Activated CD8-positive, alpha-beta T cell treated with anti-CD3 and anti-CD28 coated beads for 36 hours (primary cell): ENCODE results near the gene PDE2A. TPM values are rescaled to one million over a fixed set of nuclear protein-coding genes. Genes with fewer than 3 reads are reported as not detected.

Source experiments
- ATAC-seq: fragments of 200-7000 bp; cut with Tn5 transposase; one replicate; pipeline ENCODE4 v1.10.0; 2021; ENCODE audit warnings: mild to moderate bottlenecking, moderate library complexity
- CTCF ChIA-PET: fragments of 350-600 bp; sonication (Branson Sonifier 250); formaldehyde crosslinking; loops from one replicate; lab custom pipeline; 2021; ENCODE audit warnings: antibody characterized with exemption; lab: Charles Lee
- POLR2A ChIA-PET: fragments of 350-600 bp; sonication (Branson Sonifier 250); formaldehyde crosslinking; loops from one replicate; lab custom pipeline; 2021; ENCODE audit warnings: antibody characterized with exemption; lab: Charles Lee
- DNase-seq: peaks from one replicate; pipeline ENCODE4 v3.0.0-alpha.2; 2020
- H3K27ac Mint-ChIP-seq: one replicate; pipeline ENCODE4 v1.8.0; 2021; ENCODE audit warnings: mild to moderate bottlenecking, mixed read lengths
- H3K27me3 Mint-ChIP-seq: one replicate; pipeline ENCODE4 v1.8.0; 2021; ENCODE audit warnings: mixed read lengths
- H3K36me3 Mint-ChIP-seq: one replicate; pipeline ENCODE4 v1.8.0; 2021; ENCODE audit warnings: low read depth, mixed read lengths
- H3K4me1 Mint-ChIP-seq: one replicate; pipeline ENCODE4 v1.8.0; 2021; ENCODE audit warnings: low read depth, mixed read lengths
- H3K4me3 Mint-ChIP-seq: one replicate; pipeline ENCODE4 v1.8.0; 2021; ENCODE audit warnings: mild to moderate bottlenecking, moderate library complexity, mixed read lengths
- H3K9me3 Mint-ChIP-seq: one replicate; pipeline ENCODE4 v1.8.0; 2021; ENCODE audit warnings: mixed read lengths
- CTCF ChIP-seq: fragments of 200-600 bp; IDR thresholded peaks from one replicate; pipeline ENCODE4 v1.8.0; 2022; ENCODE audit warnings: antibody characterized with exemption, mild to moderate bottlenecking
- intact Hi-C: fragments of 100-400 bp; cut with micrococcal nuclease; formaldehyde crosslinking; loops from one replicate; pipeline ENCODE4 v1.10.0; 2022
- total RNA-seq, 2 experiments: library from RNA; stranded (reverse); gene quantifications; one replicate each; pipeline ENCODE4 v1.2.3, GENCODE V29; 2021

Gene PDE2A
- total RNA-seq, 2 experiments from 2014 or later, result 0.14 to 0.72 TPM

GRCh38 chr11:72600557-72600956, 73.7 kb downstream of the PDE2A start:
- H3K9me3 Mint-ChIP-seq, result no peaks in the 10 kb centered on the region
- ChIA-PET POLR2A (no interaction called here), CTCF (interaction anchor here (1.1 to 13.0 kb wide), 4 partner anchors 8 to 84 kb away, joined by 3 to 138 read pairs (median 7); no protein-coding TSS in a partner anchor)
- ATAC-seq, result no peak
- intact Hi-C loops, result no loop called here
- DNase-seq, result no peak
- H3K36me3 Mint-ChIP-seq, result no peaks in the 10 kb centered on the region
- no peak overlapping the region for H3K27ac Mint-ChIP-seq
- no peaks in the 10 kb centered on the region for H3K27me3 Mint-ChIP-seq
- H3K4me3 Mint-ChIP-seq, result no peak overlapping the region
- no peaks in the 10 kb centered on the region for H3K4me1 Mint-ChIP-seq
- no peak for TF ChIP-seq CTCF

- no peaks in the 10 kb centered on the region for H3K4me1 Mint-ChIP-seq
- POLR2A ChIA-PET, result no interaction called here
- DNase-seq (no peak), ATAC-seq (no peak)
- no peak overlapping the region for H3K4me3 Mint-ChIP-seq
- no peaks in the 10 kb centered on the region for H3K36me3 Mint-ChIP-seq
- no peak for TF ChIP-seq CTCF
- CTCF ChIA-PET, result interaction anchor here (0.9 to 2.7 kb wide), 6 partner anchors 9 to 128 kb away, joined by 3 to 10 read pairs (median 4); no protein-coding TSS in a partner anchor
- intact Hi-C loops, result no loop called here
- no peaks in the 10 kb centered on the region for H3K27me3 Mint-ChIP-seq
- no peaks in the 10 kb centered on the region for H3K9me3 Mint-ChIP-seq
- H3K27ac Mint-ChIP-seq, result no peak overlapping the region
These were observed 74.7 kb downstream of the PDE2A start for GRCh38 chr11:72599325-72600117.

GRCh38 chr11:72598906-72599305, 75.3 kb downstream of the PDE2A start:
- Mint-ChIP-seq H3K4me1 (no peaks in the 10 kb centered on the region), H3K27ac (no peak overlapping the region), H3K36me3 (no peaks in the 10 kb centered on the region), H3K4me3 (no peak overlapping the region), H3K27me3 (no peaks in the 10 kb centered on the region), H3K9me3 (no peaks in the 10 kb centered on the region)
- no peak for DNase-seq
- POLR2A ChIA-PET, result no interaction called here
- CTCF ChIA-PET, result interaction anchor here (0.9 to 2.7 kb wide), 5 partner anchors 9 to 128 kb away, joined by 3 to 10 read pairs (median 6); no protein-coding TSS in a partner anchor
- no peak for ATAC-seq
- TF ChIP-seq CTCF, result no peak
- intact Hi-C loops, result no loop called here

- intact Hi-C loops, result no loop called here
- Mint-ChIP-seq H3K4me1 (no peaks in the 10 kb centered on the region), H3K27ac (no peak overlapping the region), H3K27me3 (no peaks in the 10 kb centered on the region), H3K36me3 (no peaks in the 10 kb centered on the region), H3K4me3 (no peak overlapping the region), H3K9me3 (no peaks in the 10 kb centered on the region)
- POLR2A ChIA-PET, result no interaction called here
- no peak for ATAC-seq
- TF ChIP-seq CTCF, result no peak
- DNase-seq, result no peak
- CTCF ChIA-PET, result interaction anchor here (0.9 to 2.7 kb wide), 5 partner anchors 9 to 127 kb away, joined by 3 to 10 read pairs (median 6); no protein-coding TSS in a partner anchor
These were observed 75.8 kb downstream of the PDE2A start for GRCh38 chr11:72598466-72598865.

- Mint-ChIP-seq H3K9me3 (no peaks in the 10 kb centered on the region), H3K4me1 (peaks cover 5% of the 10 kb centered on the region), H3K27me3 (peaks cover 3% of the 10 kb centered on the region), H3K36me3 (no peaks in the 10 kb centered on the region), H3K4me3 (no peak overlapping the region), H3K27ac (no peak overlapping the region)
- no peak for TF ChIP-seq CTCF
- intact Hi-C loops, result no loop called here
- ChIA-PET POLR2A (interaction anchor here (0.6 kb wide), 1 partner anchor 581 kb away, joined by 3 read pairs; no protein-coding TSS in a partner anchor), CTCF (interaction anchor here (2.7 kb wide), 1 partner anchor 11 kb away, joined by 8 read pairs; no protein-coding TSS in a partner anchor)
- ATAC-seq (no peak), DNase-seq (no peak)
These were observed 76.5 kb downstream of the PDE2A start for GRCh38 chr11:72597721-72598120.
